ENCODE data around the gene ARHGDIG.

Gene ARHGDIG

GRCh38 chr16:286491-287297 lies 6.3 kb downstream of the ARHGDIG start:
- Histone ChIP-seq H3K9me3 (ENCODE audit: control insufficient read depth in 5 of 5, low read length in 5 of 5) (no peaks in the 10 kb centered on the region), H3K4me1 (ENCODE audit: control insufficient read depth in 5 of 5, insufficient read depth in 5 of 5, low read length in 5 of 5) (peaks cover 0 to under 1% (median 0%) of the 10 kb centered on the region in 5 donors), H3K36me3 (ENCODE audit: control insufficient read depth in 5 of 5, insufficient read depth in 5 of 5, low read length in 5 of 5) (peaks cover 0 to 61% (median 45%) of the 10 kb centered on the region in 5 donors), H3K9ac (ENCODE audit: low read length in 5 of 5) (no peak overlapping the region), H3K4me3 (ENCODE audit: low read depth in 1 of 5, low read length in 5 of 5) (no peak overlapping the region), H3K27me3 (ENCODE audit: control insufficient read depth in 5 of 5, insufficient read depth in 4 of 5, low read length in 5 of 5) (peaks cover 0 to under 1% (median 0%) of the 10 kb centered on the region in 5 donors), H3K27ac (ENCODE audit: low read depth, low read length) (no peak overlapping the region)

GRCh38 chr16:287298-287811 lies 7.0 kb downstream of the ARHGDIG start:
- Histone ChIP-seq H3K9me3 (ENCODE audit: control insufficient read depth in 5 of 5, low read length in 5 of 5) (no peaks in the 10 kb centered on the region), H3K27ac (ENCODE audit: low read depth, low read length) (no peak overlapping the region), H3K4me1 (ENCODE audit: control insufficient read depth in 5 of 5, insufficient read depth in 5 of 5, low read length in 5 of 5) (no peaks in the 10 kb centered on the region), H3K36me3 (ENCODE audit: control insufficient read depth in 5 of 5, insufficient read depth in 5 of 5, low read length in 5 of 5) (peaks cover 0 to 68% (median 51%) of the 10 kb centered on the region in 5 donors), H3K27me3 (ENCODE audit: control insufficient read depth in 5 of 5, insufficient read depth in 4 of 5, low read length in 5 of 5) (no peaks in the 10 kb centered on the region), H3K4me3 (ENCODE audit: low read depth in 1 of 5, low read length in 5 of 5) (no peak overlapping the region), H3K9ac (ENCODE audit: low read length in 5 of 5) (no peak overlapping the region)

GRCh38 chr16:287981-288920 lies 7.9 kb downstream of the ARHGDIG start:
- no peak overlapping the region for H3K4me3 ChIP-seq (ENCODE audit: low read depth in 1 of 5, low read length in 5 of 5)

GRCh38 chr16:289395-289997 lies 9.1 kb downstream of the ARHGDIG start:
- Histone ChIP-seq H3K9me3 (ENCODE audit: control insufficient read depth in 5 of 5, low read length in 5 of 5) (no peaks in the 10 kb centered on the region), H3K36me3 (ENCODE audit: control insufficient read depth in 5 of 5, insufficient read depth in 5 of 5, low read length in 5 of 5) (peaks cover 0 to 84% (median 63%) of the 10 kb centered on the region in 5 donors), H3K4me3 (ENCODE audit: low read depth in 1 of 5, low read length in 5 of 5) (no peak overlapping the region), H3K9ac (ENCODE audit: low read length in 5 of 5) (no peak overlapping the region), H3K27me3 (ENCODE audit: control insufficient read depth in 5 of 5, insufficient read depth in 4 of 5, low read length in 5 of 5) (no peaks in the 10 kb centered on the region), H3K4me1 (ENCODE audit: control insufficient read depth in 5 of 5, insufficient read depth in 5 of 5, low read length in 5 of 5) (no peaks in the 10 kb centered on the region), H3K27ac (ENCODE audit: low read depth, low read length) (no peak overlapping the region)

More at GRCh38 chr16:287981-288920, 7.9 kb downstream of the ARHGDIG start:
- no peaks in the 10 kb centered on the region for H3K27me3 ChIP-seq (ENCODE audit: control insufficient read depth in 5 of 5, insufficient read depth in 4 of 5, low read length in 5 of 5)
- peaks cover 0 to 77% (median 60%) of the 10 kb centered on the region in 5 donors for H3K36me3 ChIP-seq (ENCODE audit: control insufficient read depth in 5 of 5, insufficient read depth in 5 of 5, low read length in 5 of 5)
- no peaks in the 10 kb centered on the region for H3K9me3 ChIP-seq (ENCODE audit: control insufficient read depth in 5 of 5, low read length in 5 of 5)
- H3K9ac ChIP-seq (ENCODE audit: low read length in 5 of 5), result no peak overlapping the region
- no peak overlapping the region for H3K27ac ChIP-seq (ENCODE audit: low read depth, low read length)
- H3K4me1 ChIP-seq (ENCODE audit: control insufficient read depth in 5 of 5, insufficient read depth in 5 of 5, low read length in 5 of 5), result no peaks in the 10 kb centered on the region

- Histone ChIP-seq H3K27ac (ENCODE audit: low read depth, low read length) (no peak overlapping the region), H3K36me3 (ENCODE audit: control insufficient read depth in 5 of 5, insufficient read depth in 5 of 5, low read length in 5 of 5) (peaks cover 0 to 81% (median 63%) of the 10 kb centered on the region in 5 donors), H3K9ac (ENCODE audit: low read length in 5 of 5) (no peak overlapping the region), H3K4me3 (ENCODE audit: low read depth in 1 of 5, low read length in 5 of 5) (no peak overlapping the region), H3K9me3 (ENCODE audit: control insufficient read depth in 5 of 5, low read length in 5 of 5) (no peaks in the 10 kb centered on the region), H3K27me3 (ENCODE audit: control insufficient read depth in 5 of 5, insufficient read depth in 4 of 5, low read length in 5 of 5) (no peaks in the 10 kb centered on the region), H3K4me1 (ENCODE audit: control insufficient read depth in 5 of 5, insufficient read depth in 5 of 5, low read length in 5 of 5) (no peaks in the 10 kb centered on the region)
Observed at GRCh38 chr16:290015-290680, 9.8 kb downstream of the ARHGDIG start.

GRCh38 chr16:290681-291405 lies 10.5 kb downstream of the ARHGDIG start:
- Histone ChIP-seq H3K27ac (ENCODE audit: low read depth, low read length) (no peak overlapping the region), H3K36me3 (ENCODE audit: control insufficient read depth in 5 of 5, insufficient read depth in 5 of 5, low read length in 5 of 5) (peaks cover 0 to 78% (median 63%) of the 10 kb centered on the region in 5 donors), H3K9me3 (ENCODE audit: control insufficient read depth in 5 of 5, low read length in 5 of 5) (no peaks in the 10 kb centered on the region), H3K9ac (ENCODE audit: low read length in 5 of 5) (no peak overlapping the region), H3K27me3 (ENCODE audit: control insufficient read depth in 5 of 5, insufficient read depth in 4 of 5, low read length in 5 of 5) (no peaks in the 10 kb centered on the region), H3K4me3 (ENCODE audit: low read depth in 1 of 5, low read length in 5 of 5) (no peak overlapping the region), H3K4me1 (ENCODE audit: control insufficient read depth in 5 of 5, insufficient read depth in 5 of 5, low read length in 5 of 5) (no peaks in the 10 kb centered on the region)

- no peak overlapping the region for H3K4me3 ChIP-seq (ENCODE audit: low read depth in 1 of 5, low read length in 5 of 5)
- no peak overlapping the region for H3K9ac ChIP-seq (ENCODE audit: low read length in 5 of 5)
- H3K27ac ChIP-seq (ENCODE audit: low read depth, low read length), result no peak overlapping the region
- H3K36me3 ChIP-seq (ENCODE audit: control insufficient read depth in 5 of 5, insufficient read depth in 5 of 5, low read length in 5 of 5), result peaks cover 0 to 82% (median 67%) of the 10 kb centered on the region in 5 donors
- no peaks in the 10 kb centered on the region for H3K9me3 ChIP-seq (ENCODE audit: control insufficient read depth in 5 of 5, low read length in 5 of 5)
- H3K27me3 ChIP-seq (ENCODE audit: control insufficient read depth in 5 of 5, insufficient read depth in 4 of 5, low read length in 5 of 5), result no peaks in the 10 kb centered on the region
- no peaks in the 10 kb centered on the region for H3K4me1 ChIP-seq (ENCODE audit: control insufficient read depth in 5 of 5, insufficient read depth in 5 of 5, low read length in 5 of 5)
Observed at GRCh38 chr16:291539-291938, 11.1 kb downstream of the ARHGDIG start.

GRCh38 chr16:293043-293775 lies 12.8 kb downstream of the ARHGDIG start:
- H3K9me3 ChIP-seq (ENCODE audit: control insufficient read depth in 5 of 5, low read length in 5 of 5), result no peaks in the 10 kb centered on the region
- no peaks in the 10 kb centered on the region for H3K27me3 ChIP-seq (ENCODE audit: control insufficient read depth in 5 of 5, insufficient read depth in 4 of 5, low read length in 5 of 5)
- H3K36me3 ChIP-seq (ENCODE audit: control insufficient read depth in 5 of 5, insufficient read depth in 5 of 5, low read length in 5 of 5), result peaks cover 0 to 81% (median 69%) of the 10 kb centered on the region in 5 donors
- no peak overlapping the region for H3K9ac ChIP-seq (ENCODE audit: low read length in 5 of 5)
- no peaks in the 10 kb centered on the region for H3K4me1 ChIP-seq (ENCODE audit: control insufficient read depth in 5 of 5, insufficient read depth in 5 of 5, low read length in 5 of 5)
- no peak overlapping the region for H3K4me3 ChIP-seq (ENCODE audit: low read depth in 1 of 5, low read length in 5 of 5)
- no peak overlapping the region for H3K27ac ChIP-seq (ENCODE audit: low read depth, low read length)

Data from subcutaneous abdominal adipose tissue (tissue), 5 donors.